MM.1S (cell line): ENCODE results near the gene AREL1.

Source experiments
- DNase-seq: peaks from one replicate; pipeline ENCODE4 v3.0.0-alpha.2; 2015
- H2AFZ ChIP-seq: fragments of 300-600 bp; sonication (generic); 2 replicates; pipeline ENCODE4 v1.6.0; 2016; ENCODE audit warnings: antibody characterized with exemption, low read length
- H3F3A ChIP-seq: fragments of 300-600 bp; sonication (generic); 2 replicates; pipeline ENCODE4 v1.6.1; 2016; ENCODE audit warnings: mild to moderate bottlenecking, antibody characterized with exemption, low read length, moderate library complexity, mixed read lengths; ENCODE audit not compliant: insufficient read depth
- H3K27ac ChIP-seq: fragments of 300-600 bp; sonication (generic); 2 replicates; pipeline ENCODE4 v1.5.1; 2016; ENCODE audit warnings: mild to moderate bottlenecking, low read length
- H3K27me3 ChIP-seq: fragments of 300-600 bp; sonication (generic); replicated peaks from 2 replicates; pipeline ENCODE4 v1.6.0; 2016; ENCODE audit warnings: low read length; ENCODE audit not compliant: insufficient read depth
- H3K36me3 ChIP-seq: fragments of 300-600 bp; sonication (generic); replicated peaks from 2 replicates; pipeline ENCODE4 v1.6.1; 2016; ENCODE audit warnings: mild to moderate bottlenecking, low read length, mixed read lengths; ENCODE audit not compliant: insufficient read depth
- H3K4me1 ChIP-seq: fragments of 300-600 bp; sonication (generic); 2 replicates; pipeline ENCODE4 v1.6.1; 2016; ENCODE audit warnings: low read length, mixed read lengths
- H3K4me2 ChIP-seq: fragments of 300-600 bp; sonication (generic); 2 replicates; pipeline ENCODE4 v1.6.0; 2016; ENCODE audit warnings: low read depth, low read length
- H3K4me3 ChIP-seq: fragments of 300-600 bp; sonication (generic); 2 replicates; pipeline ENCODE4 v1.5.1; 2016; ENCODE audit warnings: low read length, mixed read lengths
- H3K79me2 ChIP-seq: fragments of 300-600 bp; sonication (generic); 2 replicates; pipeline ENCODE4 v1.6.1; 2016; ENCODE audit warnings: mixed run types, low read length, mixed read lengths
- H3K9ac ChIP-seq: fragments of 300-600 bp; sonication (generic); 2 replicates; pipeline ENCODE4 v1.6.1; 2016; ENCODE audit warnings: low read length, mixed read lengths
- H3K9me2 ChIP-seq: fragments of 300-600 bp; sonication (generic); replicated peaks from 2 replicates; pipeline ENCODE4 v1.6.1; 2016; ENCODE audit warnings: mild to moderate bottlenecking, low read length, mixed read lengths; ENCODE audit not compliant: insufficient read depth
- H3K9me3 ChIP-seq: fragments of 300-600 bp; sonication (generic); replicated peaks from 2 replicates; pipeline ENCODE4 v1.6.1; 2016; ENCODE audit warnings: mild to moderate bottlenecking, low read length, mixed read lengths; ENCODE audit not compliant: insufficient read depth
- H4K20me1 ChIP-seq: fragments of 300-600 bp; sonication (generic); 2 replicates; pipeline ENCODE4 v1.6.1; 2016; ENCODE audit warnings: mild to moderate bottlenecking, low read length, moderate library complexity, mixed read lengths; ENCODE audit not compliant: insufficient read depth
- EZH2 ChIP-seq: fragments of 300-600 bp; sonication (generic); optimal IDR thresholded peaks from 2 replicates; pipeline ENCODE3; 2017; ENCODE audit warnings: low read depth, mild to moderate bottlenecking, antibody characterized with exemption, low read length, mixed read lengths
- EZH2phosphoT487 ChIP-seq: fragments of 300-600 bp; sonication (generic); IDR thresholded peaks from 2 replicates; pipeline ENCODE4 v1.6.1; 2018; ENCODE audit warnings: antibody characterized with exemption, low read length
- TF ChIP-seq, protein P1 (sequence below): fragments of 300-600 bp; sonication (generic); IDR thresholded peaks from 2 replicates; pipeline ENCODE4 v1.5.1; 2016; ENCODE audit warnings: antibody characterized with exemption, low read length, mixed read lengths

The AREL1 gene

DNA sequence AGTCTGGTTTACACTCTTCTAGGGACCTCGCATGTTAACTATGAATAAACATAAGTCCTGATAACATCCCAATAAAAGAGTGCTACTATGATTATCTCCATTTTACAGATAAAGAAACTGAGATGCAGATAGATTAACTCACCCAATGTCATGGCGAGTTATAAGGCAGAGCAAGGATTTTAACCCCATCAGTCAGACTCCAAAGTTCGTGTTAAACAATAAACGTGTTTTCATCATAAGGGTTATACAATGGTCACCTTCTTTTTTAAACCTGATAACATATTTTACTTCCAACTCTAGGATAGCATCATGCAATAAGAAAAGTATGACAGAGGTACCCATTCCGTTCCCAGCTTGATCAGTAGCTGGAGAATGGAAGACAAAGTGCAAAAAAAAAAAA, 1.2 kb downstream of the AREL1 start:
- Histone ChIP-seq H3K4me2 (peak overlapping the region; percentile 79; the same call in 1 of the 2 replicates), H3K79me2 (peaks cover 64% of the 10 kb centered on the region), H3K27ac (no peak overlapping the region), H3K36me3 (no peaks in the 10 kb centered on the region), H3K27me3 (no peaks in the 10 kb centered on the region), H3K4me1 (no peaks in the 10 kb centered on the region), H3K4me3 (no peak overlapping the region), H3K9me2 (no peaks in the 10 kb centered on the region), H3K9ac (no peak overlapping the region), H3K9me3 (no peaks in the 10 kb centered on the region), H2AFZ (no peak overlapping the region), H4K20me1 (no peaks in the 10 kb centered on the region), H3F3A (no peaks in the 10 kb centered on the region)
- TF ChIP-seq, protein P1, sequence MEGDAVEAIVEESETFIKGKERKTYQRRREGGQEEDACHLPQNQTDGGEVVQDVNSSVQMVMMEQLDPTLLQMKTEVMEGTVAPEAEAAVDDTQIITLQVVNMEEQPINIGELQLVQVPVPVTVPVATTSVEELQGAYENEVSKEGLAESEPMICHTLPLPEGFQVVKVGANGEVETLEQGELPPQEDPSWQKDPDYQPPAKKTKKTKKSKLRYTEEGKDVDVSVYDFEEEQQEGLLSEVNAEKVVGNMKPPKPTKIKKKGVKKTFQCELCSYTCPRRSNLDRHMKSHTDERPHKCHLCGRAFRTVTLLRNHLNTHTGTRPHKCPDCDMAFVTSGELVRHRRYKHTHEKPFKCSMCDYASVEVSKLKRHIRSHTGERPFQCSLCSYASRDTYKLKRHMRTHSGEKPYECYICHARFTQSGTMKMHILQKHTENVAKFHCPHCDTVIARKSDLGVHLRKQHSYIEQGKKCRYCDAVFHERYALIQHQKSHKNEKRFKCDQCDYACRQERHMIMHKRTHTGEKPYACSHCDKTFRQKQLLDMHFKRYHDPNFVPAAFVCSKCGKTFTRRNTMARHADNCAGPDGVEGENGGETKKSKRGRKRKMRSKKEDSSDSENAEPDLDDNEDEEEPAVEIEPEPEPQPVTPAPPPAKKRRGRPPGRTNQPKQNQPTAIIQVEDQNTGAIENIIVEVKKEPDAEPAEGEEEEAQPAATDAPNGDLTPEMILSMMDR, result no peak
- TF ChIP-seq EZH2phosphoT487 (no peak), EZH2 (no peak)
- DNase-seq, result no peak

DNA sequence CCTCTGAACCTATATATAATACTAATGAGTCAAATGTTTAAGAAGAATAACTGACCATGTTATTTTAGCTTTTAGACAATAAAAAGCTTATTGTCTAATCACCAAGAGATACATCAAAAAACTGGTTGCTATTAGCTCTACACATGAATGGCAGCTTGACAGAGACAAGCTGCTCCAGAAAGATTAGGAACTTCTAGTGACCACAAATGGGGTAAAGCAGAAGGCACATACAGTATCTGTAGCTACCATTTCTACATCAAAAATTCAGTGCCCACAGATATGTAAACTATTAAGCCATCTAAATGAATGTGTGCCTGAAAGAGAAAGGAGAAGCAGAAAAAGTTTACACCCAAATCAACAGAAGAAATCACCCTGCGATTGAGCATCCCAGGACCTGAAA, 2.4 kb downstream of the AREL1 start:
- Histone ChIP-seq H3K27ac (no peak overlapping the region), H3K4me2 (no peak overlapping the region), H3K79me2 (peaks cover 74% of the 10 kb centered on the region), H3K9me3 (no peaks in the 10 kb centered on the region), H3K4me3 (no peak overlapping the region), H2AFZ (no peak overlapping the region), H3K27me3 (no peaks in the 10 kb centered on the region), H4K20me1 (no peaks in the 10 kb centered on the region), H3F3A (no peaks in the 10 kb centered on the region), H3K36me3 (no peaks in the 10 kb centered on the region), H3K9me2 (no peaks in the 10 kb centered on the region), H3K4me1 (no peaks in the 10 kb centered on the region), H3K9ac (no peak overlapping the region)
- TF ChIP-seq EZH2phosphoT487 (no peak), EZH2 (no peak)
- TF ChIP-seq, protein P1, result no peak
- DNase-seq, result no peak

DNA sequence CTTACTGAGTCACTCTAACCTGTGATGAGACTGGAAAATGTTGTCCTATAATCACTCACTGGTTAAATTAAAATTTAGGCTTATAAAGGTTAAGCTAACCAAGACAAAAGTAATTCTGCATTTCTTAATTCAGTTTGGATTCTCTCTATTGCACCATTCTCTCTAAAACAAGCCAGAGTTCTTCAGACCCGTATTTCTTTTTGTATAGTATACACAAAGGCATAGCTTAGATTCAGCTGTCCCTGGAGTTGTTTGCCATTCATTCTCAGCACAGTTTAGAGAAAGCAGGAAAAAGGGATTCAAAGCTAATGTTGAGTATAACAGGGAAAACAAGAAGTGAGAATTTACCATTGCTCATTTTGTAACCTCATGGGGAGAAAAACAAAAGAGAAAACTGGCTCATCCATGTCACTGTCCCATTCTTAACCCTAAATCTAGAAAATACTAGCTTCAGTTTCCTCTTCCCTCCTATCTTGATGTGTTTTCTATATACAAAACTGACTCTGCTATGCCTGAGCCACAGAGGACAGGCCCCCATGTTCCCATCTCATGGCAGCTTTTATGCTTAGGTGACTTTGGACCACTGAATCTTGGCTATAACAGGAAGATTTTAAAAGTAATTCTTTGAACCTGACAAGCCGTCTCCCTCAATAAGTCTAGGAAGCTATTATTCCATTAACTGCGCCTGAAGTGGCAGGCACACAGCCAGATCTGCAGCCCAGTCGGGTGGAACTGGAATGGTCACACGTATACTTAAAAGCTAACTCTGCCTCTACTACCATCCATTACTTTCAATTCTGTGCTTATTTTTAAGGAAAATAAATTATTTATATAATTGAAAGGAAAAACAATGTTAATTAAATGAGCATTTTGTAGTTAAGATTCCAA, 7.0 kb downstream of the AREL1 start:
- Histone ChIP-seq H3K4me2 (no peak overlapping the region), H3K4me1 (no peaks in the 10 kb centered on the region), H4K20me1 (no peaks in the 10 kb centered on the region), H3K9ac (no peak overlapping the region), H2AFZ (no peak overlapping the region), H3K9me3 (no peaks in the 10 kb centered on the region), H3K27me3 (no peaks in the 10 kb centered on the region), H3K36me3 (no peaks in the 10 kb centered on the region), H3K27ac (no peak overlapping the region), H3K9me2 (no peaks in the 10 kb centered on the region), H3K4me3 (no peak overlapping the region), H3F3A (no peaks in the 10 kb centered on the region), H3K79me2 (peaks cover 55% of the 10 kb centered on the region)
- DNase-seq, result no peak
- no peak for TF ChIP-seq EZH2phosphoT487
- no peak for TF ChIP-seq EZH2
- TF ChIP-seq, protein P1, result no peak
